ENCODE measurements around the gene VAMP8.

DNA sequence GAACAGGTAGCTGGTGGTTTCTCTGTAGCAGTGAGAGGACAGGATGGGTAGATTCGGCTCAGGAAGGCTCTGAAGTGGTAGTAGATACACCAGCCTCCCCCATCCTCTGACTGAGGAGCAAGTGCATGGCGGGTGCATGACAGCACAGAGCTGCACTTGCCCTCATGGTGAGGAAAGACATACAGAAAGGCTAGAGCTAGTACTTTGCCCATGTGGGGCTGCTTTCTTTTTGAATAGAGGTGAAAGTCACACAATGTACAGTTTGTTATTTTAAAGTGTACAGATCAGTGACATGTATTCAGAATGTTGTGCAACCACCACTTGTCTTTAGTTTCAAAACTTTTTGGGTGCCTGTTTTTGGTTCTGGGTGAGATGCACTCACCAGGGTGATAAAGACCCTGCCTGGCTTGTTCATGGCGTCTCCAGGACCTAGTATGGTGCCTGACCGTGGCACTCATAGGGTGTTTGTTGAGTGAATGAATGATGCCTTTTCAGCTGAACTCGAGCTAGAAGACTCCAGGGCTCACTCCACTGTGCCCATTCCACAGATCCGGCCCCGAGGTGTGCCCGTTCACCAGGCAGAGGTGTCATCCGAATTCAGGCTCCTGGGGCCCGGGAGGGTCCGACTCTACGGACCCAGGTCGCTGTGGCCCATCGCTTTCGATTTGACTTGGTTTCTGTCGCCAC is 6.4 kb downstream of the VAMP8 start:
- TF ChIP-seq CBX8 (IDR thresholded peaks at IDR 0.05) (no peak), CHD4 (IDR thresholded peaks at IDR 0.05; ENCODE audit: borderline replicate concordance) (no peak), POLR2A (IDR thresholded peaks at IDR 0.05; ENCODE audit: low read length) (no peak), EP300 (IDR thresholded peaks at IDR 0.05) (no peak), RFX5 (IDR thresholded peaks at IDR 0.05) (no peak), SREBF2 (IDR thresholded peaks at IDR 0.05) (no peak), JUN (IDR thresholded peaks at IDR 0.05) (no peak), BHLHE40 (IDR thresholded peaks at IDR 0.05; ENCODE audit: low read depth, low read length) (no peak)
- TF ChIP-seq, protein P1, sequence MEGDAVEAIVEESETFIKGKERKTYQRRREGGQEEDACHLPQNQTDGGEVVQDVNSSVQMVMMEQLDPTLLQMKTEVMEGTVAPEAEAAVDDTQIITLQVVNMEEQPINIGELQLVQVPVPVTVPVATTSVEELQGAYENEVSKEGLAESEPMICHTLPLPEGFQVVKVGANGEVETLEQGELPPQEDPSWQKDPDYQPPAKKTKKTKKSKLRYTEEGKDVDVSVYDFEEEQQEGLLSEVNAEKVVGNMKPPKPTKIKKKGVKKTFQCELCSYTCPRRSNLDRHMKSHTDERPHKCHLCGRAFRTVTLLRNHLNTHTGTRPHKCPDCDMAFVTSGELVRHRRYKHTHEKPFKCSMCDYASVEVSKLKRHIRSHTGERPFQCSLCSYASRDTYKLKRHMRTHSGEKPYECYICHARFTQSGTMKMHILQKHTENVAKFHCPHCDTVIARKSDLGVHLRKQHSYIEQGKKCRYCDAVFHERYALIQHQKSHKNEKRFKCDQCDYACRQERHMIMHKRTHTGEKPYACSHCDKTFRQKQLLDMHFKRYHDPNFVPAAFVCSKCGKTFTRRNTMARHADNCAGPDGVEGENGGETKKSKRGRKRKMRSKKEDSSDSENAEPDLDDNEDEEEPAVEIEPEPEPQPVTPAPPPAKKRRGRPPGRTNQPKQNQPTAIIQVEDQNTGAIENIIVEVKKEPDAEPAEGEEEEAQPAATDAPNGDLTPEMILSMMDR (IDR thresholded peaks at IDR 0.05) = no peak
- TF ChIP-seq, protein P2, sequence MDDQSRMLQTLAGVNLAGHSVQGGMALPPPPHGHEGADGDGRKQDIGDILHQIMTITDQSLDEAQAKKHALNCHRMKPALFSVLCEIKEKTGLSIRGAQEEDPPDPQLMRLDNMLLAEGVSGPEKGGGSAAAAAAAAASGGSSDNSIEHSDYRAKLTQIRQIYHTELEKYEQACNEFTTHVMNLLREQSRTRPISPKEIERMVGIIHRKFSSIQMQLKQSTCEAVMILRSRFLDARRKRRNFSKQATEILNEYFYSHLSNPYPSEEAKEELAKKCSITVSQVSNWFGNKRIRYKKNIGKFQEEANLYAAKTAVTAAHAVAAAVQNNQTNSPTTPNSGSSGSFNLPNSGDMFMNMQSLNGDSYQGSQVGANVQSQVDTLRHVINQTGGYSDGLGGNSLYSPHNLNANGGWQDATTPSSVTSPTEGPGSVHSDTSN (IDR thresholded peaks at IDR 0.05) = no peak
- TF ChIP-seq, protein P3, sequence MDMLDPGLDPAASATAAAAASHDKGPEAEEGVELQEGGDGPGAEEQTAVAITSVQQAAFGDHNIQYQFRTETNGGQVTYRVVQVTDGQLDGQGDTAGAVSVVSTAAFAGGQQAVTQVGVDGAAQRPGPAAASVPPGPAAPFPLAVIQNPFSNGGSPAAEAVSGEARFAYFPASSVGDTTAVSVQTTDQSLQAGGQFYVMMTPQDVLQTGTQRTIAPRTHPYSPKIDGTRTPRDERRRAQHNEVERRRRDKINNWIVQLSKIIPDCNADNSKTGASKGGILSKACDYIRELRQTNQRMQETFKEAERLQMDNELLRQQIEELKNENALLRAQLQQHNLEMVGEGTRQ (IDR thresholded peaks at IDR 0.05) = no peak

Measured in A549 (cell line).